Measurements from ENCODE around the gene SULT1A2. TPM values are rescaled to one million over a fixed set of nuclear protein-coding genes. Genes with fewer than 3 reads are reported as not detected.
A peak's percentile ranks its signal among the peaks of the same experiment; 100 is the strongest.
"Not testable (repeated sequence)": the region's sequence is repeated elsewhere in the genome, so short reads cannot be mapped to it uniquely, and the experiment has no call there.

SULT1A2 gene
- total RNA-seq, 2 donors from 2014 or later: 1.3 to 2.3 TPM

- peak; percentile 79 to 94 (median 90) for DNase-seq
- peak; percentile 87 for ATAC-seq
- Histone ChIP-seq H3K27ac (peak within 1 kb of the TSS; percentile 61 to 73 (median 70)), H3K4me1 (peaks cover 30% of the 10 kb centered on the region), H3K9me3 (no peaks in the 10 kb centered on the region), H3K36me3 (replicated peaks in 1 of 2; ENCODE audit: insufficient read depth in 1 of 2, low read depth in 2 of 2) (peaks cover 0 to under 1% of the 10 kb centered on the region in 2 donors), H3K27me3 (no peaks in the 10 kb centered on the region), H3K4me3 (no peak within 1 kb of the TSS)
- intact Hi-C loops (cut with DNase I): no loop called here
- TF ChIP-seq, protein P1, sequence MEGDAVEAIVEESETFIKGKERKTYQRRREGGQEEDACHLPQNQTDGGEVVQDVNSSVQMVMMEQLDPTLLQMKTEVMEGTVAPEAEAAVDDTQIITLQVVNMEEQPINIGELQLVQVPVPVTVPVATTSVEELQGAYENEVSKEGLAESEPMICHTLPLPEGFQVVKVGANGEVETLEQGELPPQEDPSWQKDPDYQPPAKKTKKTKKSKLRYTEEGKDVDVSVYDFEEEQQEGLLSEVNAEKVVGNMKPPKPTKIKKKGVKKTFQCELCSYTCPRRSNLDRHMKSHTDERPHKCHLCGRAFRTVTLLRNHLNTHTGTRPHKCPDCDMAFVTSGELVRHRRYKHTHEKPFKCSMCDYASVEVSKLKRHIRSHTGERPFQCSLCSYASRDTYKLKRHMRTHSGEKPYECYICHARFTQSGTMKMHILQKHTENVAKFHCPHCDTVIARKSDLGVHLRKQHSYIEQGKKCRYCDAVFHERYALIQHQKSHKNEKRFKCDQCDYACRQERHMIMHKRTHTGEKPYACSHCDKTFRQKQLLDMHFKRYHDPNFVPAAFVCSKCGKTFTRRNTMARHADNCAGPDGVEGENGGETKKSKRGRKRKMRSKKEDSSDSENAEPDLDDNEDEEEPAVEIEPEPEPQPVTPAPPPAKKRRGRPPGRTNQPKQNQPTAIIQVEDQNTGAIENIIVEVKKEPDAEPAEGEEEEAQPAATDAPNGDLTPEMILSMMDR (IDR thresholded peaks at IDR 0.05): no peak
- TF ChIP-seq POLR2A (IDR thresholded peaks at IDR 0.05): peak in 2 of 3 donors; percentile 27 to 31
- WGBS, 2 donors: 11% methylated on average over 9 to 11 of the region's 11 CpGs
These were observed 13.1 kb upstream of the SULT1A2 start, which contains the start of gene SULT1A1 for GRCh38 chr16:28609631-28610594. SULT1A1 (minus strand) TSS chr16:28610044; CDS start chr16:28608855, 1,189 bp downstream.

- H3K36me3 ChIP-seq (replicated peaks in 1 of 2; ENCODE audit: insufficient read depth in 1 of 2, low read depth in 2 of 2); H3K4me3 ChIP-seq; H3K27me3 ChIP-seq; H3K9me3 ChIP-seq; ATAC-seq; intact Hi-C loops (cut with DNase I): not testable (repeated sequence)
- DNase-seq: peak in 3 of 4 donors; percentile 27 to 41 (median 38)
- Histone ChIP-seq H3K4me1 (peaks cover 30% of the 10 kb centered on the region), H3K27ac (peak overlapping the region; percentile 61 to 73 (median 70))
- 61% methylated on average over 10 of the region's 11 CpGs; no CpG with 5 or more reads in 1 of the 2 donors for WGBS, 2 donors
These were observed 12.2 kb upstream of the SULT1A2 start for GRCh38 chr16:28608867-28609596.

- DNase-seq; H3K36me3 ChIP-seq (replicated peaks in 1 of 2; ENCODE audit: insufficient read depth in 1 of 2, low read depth in 2 of 2); H3K27me3 ChIP-seq; intact Hi-C loops (cut with DNase I); ATAC-seq; H3K4me3 ChIP-seq; H3K9me3 ChIP-seq: not testable (repeated sequence)
- 95 to 100% methylated on average over 2 to 6 of the region's 7 CpGs for WGBS, 2 donors
- peaks cover 30% of the 10 kb centered on the region for H3K4me1 ChIP-seq
- H3K27ac ChIP-seq: peak overlapping the region in 2 of 4 donors; percentile 61 to 73
These were observed 11.6 kb upstream of the SULT1A2 start for GRCh38 chr16:28608496-28608808.

- H3K27ac ChIP-seq: peak overlapping the region in 2 of 4 donors; percentile 61 to 73
- H3K4me1 ChIP-seq: peaks cover 30% of the 10 kb centered on the region
- H3K9me3 ChIP-seq; H3K36me3 ChIP-seq (replicated peaks in 1 of 2; ENCODE audit: insufficient read depth in 1 of 2, low read depth in 2 of 2); H3K27me3 ChIP-seq; ATAC-seq; intact Hi-C loops (cut with DNase I); H3K4me3 ChIP-seq; DNase-seq: not testable (repeated sequence)
- WGBS, 2 donors: 88 to 96% methylated on average over 10 of the region's 10 CpGs
These were observed 11.0 kb upstream of the SULT1A2 start for GRCh38 chr16:28607681-28608495.

GRCh38 chr16:28607116-28607623 lies 10.3 kb upstream of the SULT1A2 start:
- no peaks in the 10 kb centered on the region for H3K9me3 ChIP-seq
- peaks cover 30% of the 10 kb centered on the region for H3K4me1 ChIP-seq
- H3K36me3 ChIP-seq (replicated peaks in 1 of 2; ENCODE audit: insufficient read depth in 1 of 2, low read depth in 2 of 2): peaks cover 0 to 2% of the 10 kb centered on the region in 2 donors
- 94% methylated on average over 7 to 9 of the region's 9 CpGs for WGBS, 2 donors
- no peak overlapping the region for H3K4me3 ChIP-seq
- H3K27me3 ChIP-seq: no peaks in the 10 kb centered on the region
- no peak for ATAC-seq
- DNase-seq: no peak
- no peak overlapping the region for H3K27ac ChIP-seq
- no peak for TF ChIP-seq POLR2A (IDR thresholded peaks at IDR 0.05)
- TF ChIP-seq, protein P1 (IDR thresholded peaks at IDR 0.05): no peak
- intact Hi-C loops (cut with DNase I): no loop called here

Data from body of pancreas (tissue), 4 donors.